H1 (cell line): ENCODE measurements around the gene INSYN2A. TPM values are rescaled to one million over a fixed set of nuclear protein-coding genes. Genes with fewer than 3 reads are reported as not detected.

Experiments used
- CTCF ChIA-PET: fragments of 300-600 bp; sonication (Branson Sonifier 250); formaldehyde crosslinking; loops from one replicate; lab custom pipeline; 2021; ENCODE audit not compliant: partially characterized antibody; lab: Charles Lee
- POLR2A ChIA-PET: fragments of 300-600 bp; sonication (Branson Sonifier 250); formaldehyde crosslinking; loops from one replicate; lab custom pipeline; 2021; ENCODE audit warnings: inconsistent platforms; ENCODE audit not compliant: partially characterized antibody; lab: Charles Lee
- DNase-seq, 2 experiments: peaks; one replicate each; pipeline versions ENCODE4 v3.0.0 to v3.0.0-alpha.2; 2010 to 2022; ENCODE audit warnings: low spot score in 2 of 2, low read depth in 1 of 2, mixed read lengths in 1 of 2
- FAIRE-seq: peaks from 2 replicates; lab custom pipeline; 2011; peaks lifted over from hg19 to GRCh38; lab: Jason Lieb, UNC
- H2AFZ ChIP-seq: 2 replicates; pipeline ENCODE4 v1.8.1; 2012; ENCODE audit warnings: low read length, inconsistent platforms
- H2AK5ac ChIP-seq: 2 replicates; pipeline ENCODE4 v1.6.1; 2013; ENCODE audit warnings: low read depth, low read length
- H2BK120ac ChIP-seq: replicated peaks from 2 replicates; pipeline ENCODE3; 2013; ENCODE audit warnings: low read depth, low read length, inconsistent platforms
- H2BK12ac ChIP-seq: 2 replicates; pipeline ENCODE4 v1.6.1; 2013; ENCODE audit warnings: low read depth, low read length
- H2BK15ac ChIP-seq: 2 replicates; pipeline ENCODE4 v1.6.1; 2013; ENCODE audit warnings: low read length
- H2BK20ac ChIP-seq: 2 replicates; pipeline ENCODE4 v1.6.1; 2013; ENCODE audit warnings: low read length
- H2BK5ac ChIP-seq: 2 replicates; pipeline ENCODE4 v1.6.1; 2013; ENCODE audit warnings: low read depth, low read length
- H3K14ac ChIP-seq: 2 replicates; pipeline ENCODE4 v1.6.1; 2013; ENCODE audit warnings: inconsistent platforms; ENCODE audit not compliant: insufficient read length
- H3K18ac ChIP-seq: 2 replicates; pipeline ENCODE4 v1.6.1; 2013; ENCODE audit warnings: low read length; ENCODE audit errors: extremely low read depth
- H3K23ac ChIP-seq: 2 replicates; pipeline ENCODE4 v1.6.1; 2013; ENCODE audit warnings: inconsistent platforms; ENCODE audit not compliant: insufficient read length
- H3K23me2 ChIP-seq: 2 replicates; pipeline ENCODE4 v1.6.1; 2013; ENCODE audit warnings: low read depth, low read length
- H3K27ac ChIP-seq: 2 replicates; pipeline ENCODE4 v1.6.1; 2011; ENCODE audit warnings: low read depth, low read length, inconsistent platforms
- H3K27me3 ChIP-seq, 4 experiments: replicated peaks in 1 of 4; 1 replicate in 1 of 4; 2 replicates in 3 of 4; pipeline versions ENCODE4 v1.6.1 to v1.8.1; 2011 to 2013; ENCODE audit warnings: low read length in 3 of 4, mild to moderate bottlenecking in 3 of 4, inconsistent platforms in 2 of 4, mixed read lengths in 2 of 4, moderate library complexity in 1 of 4; ENCODE audit not compliant: control insufficient read depth in 3 of 4, insufficient read depth in 3 of 4; ENCODE audit errors: extremely low read depth in 1 of 4
- H3K36me3 ChIP-seq, 4 experiments: 2 replicates each; pipeline versions ENCODE4 v1.6.1 to v1.8.1; 2011 to 2013; ENCODE audit warnings: mild to moderate bottlenecking in 4 of 4, low read length in 3 of 4, moderate library complexity in 2 of 4, control low read depth in 1 of 4, inconsistent platforms in 1 of 4; ENCODE audit not compliant: insufficient read depth in 4 of 4, control insufficient read depth in 2 of 4
- H3K4ac ChIP-seq: replicated peaks from 2 replicates; pipeline ENCODE3; 2013; ENCODE audit warnings: low read length, low read depth, mixed read lengths, inconsistent platforms; ENCODE audit not compliant: insufficient read length
- H3K4me1 ChIP-seq, 4 experiments: replicated peaks in 1 of 4; 1 replicate in 1 of 4; 2 replicates in 3 of 4; pipeline versions ENCODE4 v1.6.1 to v1.8.1; 2011 to 2013; ENCODE audit warnings: low read length in 3 of 4, inconsistent platforms in 2 of 4, mixed read lengths in 1 of 4; ENCODE audit not compliant: insufficient read depth in 4 of 4, control insufficient read depth in 3 of 4
- H3K4me2 ChIP-seq, 2 experiments: 2 replicates each; pipeline versions ENCODE4 v1.6.1 to v1.8.1; 2011 to 2013; ENCODE audit warnings: low read depth in 2 of 2, low read length in 2 of 2, control low read depth in 1 of 2, inconsistent platforms in 1 of 2, mild to moderate bottlenecking in 1 of 2; ENCODE audit not compliant: insufficient read depth in 1 of 2
- H3K4me3 ChIP-seq, 4 experiments: fragments of 200-600, 300-600 bp in 1 of 4; sonication (generic), shearing (Covaris generic), sonication (Bioruptor Twin) in 1 of 4; 2 replicates each; pipeline versions ENCODE4 v1.5.1 to v1.8.1; 2011 to 2016; ENCODE audit warnings: low read length in 4 of 4, low read depth in 3 of 4, control low read depth in 2 of 4, inconsistent platforms in 2 of 4, mild to moderate bottlenecking in 2 of 4, mixed read lengths in 1 of 4, moderate library complexity in 1 of 4; ENCODE audit not compliant: insufficient read depth in 2 of 4; ENCODE audit errors: extremely low read depth in 1 of 4
- H3K56ac ChIP-seq: replicated peaks from 2 replicates; pipeline ENCODE3; 2013; ENCODE audit warnings: low read depth, mild to moderate bottlenecking, mixed read lengths, low read length, inconsistent platforms; ENCODE audit not compliant: insufficient read length
- H3K79me1 ChIP-seq: 2 replicates; pipeline ENCODE4 v1.6.1; 2013; ENCODE audit warnings: low read depth, low read length, control low read depth
- H3K79me2 ChIP-seq, 2 experiments: 2 replicates each; pipeline versions ENCODE4 v1.6.1 to v1.8.1; 2012 to 2013; ENCODE audit warnings: low read length in 2 of 2, mild to moderate bottlenecking in 2 of 2, inconsistent platforms in 1 of 2; ENCODE audit not compliant: insufficient read depth in 2 of 2, control insufficient read depth in 1 of 2
- H3K9ac ChIP-seq, 4 experiments: replicated peaks in 1 of 4; 1 replicate in 1 of 4; 2 replicates in 3 of 4; pipeline versions ENCODE4 v1.6.1 to v1.8.1; 2011 to 2013; ENCODE audit warnings: low read depth in 3 of 4, low read length in 3 of 4, control low read depth in 2 of 4, mild to moderate bottlenecking in 2 of 4, moderate library complexity in 2 of 4, inconsistent platforms in 1 of 4; ENCODE audit errors: extremely low read depth in 1 of 4
- H3K9me3 ChIP-seq, 2 experiments: 2 replicates each; pipeline versions ENCODE4 v1.6.1 to v1.8.1; 2012 to 2013; ENCODE audit warnings: mild to moderate bottlenecking in 2 of 2, moderate library complexity in 2 of 2, control low read depth in 1 of 2, inconsistent platforms in 1 of 2, low read depth in 1 of 2, low read length in 1 of 2, mixed read lengths in 1 of 2; ENCODE audit not compliant: insufficient read depth in 2 of 2
- H4K20me1 ChIP-seq, 2 experiments: replicated peaks in 1 of 2; 2 replicates each; pipeline versions ENCODE3 to v1.8.1; 2011 to 2013; ENCODE audit warnings: inconsistent platforms in 2 of 2, low read length in 2 of 2, mild to moderate bottlenecking in 1 of 2; ENCODE audit not compliant: insufficient read depth in 2 of 2, control insufficient read depth in 1 of 2
- H4K5ac ChIP-seq: 2 replicates; pipeline ENCODE4 v1.6.1; 2013; ENCODE audit warnings: low read length, low read depth, mixed read lengths, inconsistent platforms; ENCODE audit not compliant: insufficient read length
- H4K8ac ChIP-seq: 2 replicates; pipeline ENCODE4 v1.8.0; 2013; ENCODE audit warnings: mild to moderate bottlenecking, moderate library complexity, low read length, inconsistent platforms; ENCODE audit not compliant: insufficient read depth; ENCODE audit errors: extremely low read depth
- H4K91ac ChIP-seq: replicated peaks from 2 replicates; pipeline ENCODE3; 2013; ENCODE audit warnings: low read length, mixed read lengths, inconsistent platforms; ENCODE audit not compliant: insufficient read length
- ASH2L ChIP-seq: fragments of 200-600, 300-600 bp; sonication (generic); IDR thresholded peaks from one replicate; pipeline ENCODE4 v1.7.1; 2017; ENCODE audit warnings: low read length
- CBX5 ChIP-seq: fragments of 300-800, 300-1000 bp; sonication (generic); IDR thresholded peaks from 2 replicates; pipeline ENCODE4 v1.7.1; 2016; ENCODE audit warnings: antibody characterized with exemption, low read length, low read depth
- EP300 ChIP-seq, 2 experiments: IDR thresholded peaks; 1 replicate in 1 of 2; 2 replicates in 1 of 2; pipeline ENCODE4 v1.6.1; 2011 to 2012; ENCODE audit warnings: low read depth in 2 of 2, low read length in 2 of 2, mild to moderate bottlenecking in 2 of 2, borderline replicate concordance in 1 of 2, inconsistent platforms in 1 of 2, moderate library complexity in 1 of 2
- GABPA ChIP-seq: IDR thresholded peaks from 2 replicates; pipeline ENCODE4 v1.6.1; 2011; ENCODE audit warnings: mild to moderate bottlenecking, low read length, moderate library complexity, borderline replicate concordance; ENCODE audit not compliant: insufficient read depth
- KDM4A ChIP-seq: IDR thresholded peaks from one replicate; pipeline ENCODE4 v1.7.1; 2012; ENCODE audit warnings: low read depth, mild to moderate bottlenecking, moderate library complexity, low read length, inconsistent platforms; ENCODE audit not compliant: severe bottlenecking
- MAX ChIP-seq: IDR thresholded peaks from 2 replicates; pipeline ENCODE4 v1.6.1; 2012; ENCODE audit warnings: inconsistent platforms
- NANOG ChIP-seq: IDR thresholded peaks from 2 replicates; pipeline ENCODE4 v1.6.1; 2011; ENCODE audit warnings: low read length, low read depth, mild to moderate bottlenecking, inconsistent platforms; ENCODE audit not compliant: insufficient read depth, poor library complexity, severe bottlenecking
- NRF1 ChIP-seq: IDR thresholded peaks from 2 replicates; pipeline ENCODE4 v1.6.1; 2011; ENCODE audit warnings: mild to moderate bottlenecking, low read depth, low read length, improper control_type of control experiment
- SAP30 ChIP-seq: fragments of 300-600 bp; sonication (generic); IDR thresholded peaks from 2 replicates; pipeline ENCODE4 v1.7.1; 2012; ENCODE audit warnings: low read length, moderate library complexity, mild to moderate bottlenecking, inconsistent platforms; ENCODE audit not compliant: insufficient read depth, insufficient replicate concordance
- SIN3A ChIP-seq, 2 experiments: IDR thresholded peaks in 1 of 2; conservative IDR thresholded peaks in 1 of 2; 2 replicates each; pipeline ENCODE4 v1.6.1; 2011 to 2012; ENCODE audit warnings: low read length in 2 of 2, improper control_type of control experiment in 1 of 2, low read depth in 1 of 2, mild to moderate bottlenecking in 1 of 2
- USF2 ChIP-seq: IDR thresholded peaks from 2 replicates; pipeline ENCODE4 v1.6.1; 2011; ENCODE audit warnings: low read length, improper control_type of control experiment
- ZNF274 ChIP-seq: IDR thresholded peaks from 2 replicates; pipeline ENCODE4 v1.7.0; 2012; ENCODE audit warnings: low read length, borderline replicate concordance; ENCODE audit errors: extremely low read depth
- WGBS, 2 experiments: shearing (Covaris generic) in 1 of 2; methylation state at CpG; one replicate each; pipeline versions ENCODE4 v1.1.6 to v1.1.7; 2013 to 2015; ENCODE audit warnings: low lambda C conversion rate in 2 of 2, mixed read lengths in 2 of 2, inconsistent platforms in 1 of 2, low coverage in 1 of 2, missing lambda C conversion rate in 1 of 2; ENCODE audit not compliant: insufficient replicate concordance in 2 of 2, insufficient coverage in 1 of 2, insufficient read length in 1 of 2; ENCODE audit errors: extremely low coverage in 1 of 2, missing lambda C conversion rate in 1 of 2; 5-methylcytosine and 5-hydroxymethylcytosine counted together
- polyA plus RNA-seq, 7 experiments: library from polyadenylated mRNA; depleted of rRNA in 3 of 7; stranded (reverse) in 5 of 7; unstranded in 2 of 7; fragments of >200 nt in 5 of 7; fragments of 200-250 nt in 2 of 7; gene quantifications; 1 replicate in 5 of 7; 2 replicates in 1 of 7; 4 replicates in 1 of 7; pipeline versions ENCODE4 v1.2.1 to v1.2.3, GENCODE V29; 2011 to 2013; ENCODE audit warnings: missing spikeins in 2 of 7, mixed read lengths in 2 of 7
- total RNA-seq: library from RNA; stranded (reverse); fragmentation: NEBNext Ultra II Directional; extraction: Animal tissue kit (Norgen Biotek cat#: 25700); gene quantifications from 2 replicates; pipeline ENCODE4 v1.2.1, GENCODE V29; 2021

INSYN2A gene
- total and polyA plus RNA-seq, 2 of the 8 experiments (the other 6 are each of a cell fraction or from before 2014, with no cell fraction given): 0.11 to 0.19 TPM

- Histone ChIP-seq H3K4me1 (peaks cover 4 to 20% (median 14%) of the 10 kb centered on the region in 4 experiments), H3K18ac (no peak overlapping the region), H2BK15ac (no peak overlapping the region), H2BK120ac (no peak overlapping the region), H3K4me2 (no peak overlapping the region), H4K8ac (no peak overlapping the region), H2AFZ (no peak overlapping the region), H3K23me2 (no peaks in the 10 kb centered on the region), H3K9ac (no peak overlapping the region), H4K20me1 (peaks cover 3 to 9% of the 10 kb centered on the region in 2 experiments), H2BK12ac (no peak overlapping the region), H4K91ac (no peak overlapping the region), H2BK5ac (no peak overlapping the region), H4K5ac (no peak overlapping the region), H3K4ac (no peak overlapping the region), H3K9me3 (no peaks in the 10 kb centered on the region), H3K36me3 (no peaks in the 10 kb centered on the region), H3K4me3 (no peak overlapping the region), H3K56ac (no peak overlapping the region), H3K27me3 (no peaks in the 10 kb centered on the region), H2BK20ac (no peak overlapping the region), H3K23ac (no peak overlapping the region), H3K79me2 (no peaks in the 10 kb centered on the region), H3K14ac (no peak overlapping the region), H2AK5ac (no peak overlapping the region), H3K79me1 (peaks cover 3% of the 10 kb centered on the region; the same call in 1 of the 2 replicates), H3K27ac (no peak overlapping the region)
- POLR2A ChIA-PET: no interaction called here
- 86% methylated on average over 10 of the region's 10 CpGs; no CpG with 5 or more reads in 1 of the 2 experiments for WGBS, 2 experiments
- CTCF ChIA-PET: no interaction called here
- DNase-seq (no peak), FAIRE-seq (no peak)
- TF ChIP-seq NRF1: no peak
- TF ChIP-seq SIN3A (conservative IDR thresholded peaks at IDR 0.05 in 1 of 2, IDR thresholded peaks at IDR 0.05 in 1 of 2; ENCODE audit: low read depth in 1 of 2, low read length in 2 of 2): no peak
- no peak for TF ChIP-seq KDM4A
- no peak for TF ChIP-seq EP300 (IDR thresholded peaks at IDR 0.05; ENCODE audit: borderline replicate concordance in 1 of 2, low read depth in 2 of 2, low read length in 2 of 2)
- no peak for TF ChIP-seq ASH2L
- TF ChIP-seq CBX5: no peak
- TF ChIP-seq MAX: no peak
- no peak for TF ChIP-seq SAP30
- no peak for TF ChIP-seq USF2
- no peak for TF ChIP-seq ZNF274
- no peak for TF ChIP-seq GABPA
- TF ChIP-seq NANOG: no peak
Measured at GRCh38 chr10:127151541-127151940, 44.9 kb downstream of the INSYN2A start.
